ENCODE results near the gene MYL6.

MYL6 gene

GRCh38 chr12:56122637-56123036 is 35.5 kb upstream of the MYL6 start:
- POLR2A ChIA-PET, result interaction anchor here (0.6 kb wide), 1 partner anchor 337 kb away, joined by 4 read pairs; no protein-coding TSS in a partner anchor

GRCh38 chr12:56124133-56124532 is 34.0 kb upstream of the MYL6 start:
- ChIA-PET POLR2A (no interaction called here), CTCF (interaction anchor here (1.1 to 14.7 kb wide), 7 partner anchors 9 to 134 kb away, joined by 3 to 243 read pairs (median 4); partner anchors contain the start of genes ANKRD52, RNF41 and SMARCC2)
- TF ChIP-seq CTCF (IDR thresholded peaks at IDR 0.05; ENCODE audit: control extremely low read depth, extremely low read depth, low read depth, missing control alignments), result no peak
- no peak for DNase-seq (ENCODE audit: extremely low spot score)

More at GRCh38 chr12:56122637-56123036, 35.5 kb upstream of the MYL6 start:
- no peak for TF ChIP-seq CTCF (IDR thresholded peaks at IDR 0.05; ENCODE audit: control extremely low read depth, extremely low read depth, low read depth, missing control alignments)
- no peak for DNase-seq (ENCODE audit: extremely low spot score)
- CTCF ChIA-PET, result interaction anchor here (14.7 kb wide), 1 partner anchor 66 kb away, joined by 243 read pairs; the partner anchor contains the start of gene SMARCC2

- DNase-seq (ENCODE audit: extremely low spot score), result no peak
- POLR2A ChIA-PET, result interaction anchor here (4.0 kb wide), 1 partner anchor 9 kb away, joined by 49 read pairs; the partner anchor contains the start of genes RPL41 and ZC3H10
- no peak for TF ChIP-seq CTCF (IDR thresholded peaks at IDR 0.05; ENCODE audit: control extremely low read depth, extremely low read depth, low read depth, missing control alignments)
- CTCF ChIA-PET, result interaction anchor here (0.6 to 14.7 kb wide), 26 partner anchors 8 to 388 kb away, joined by 3 to 243 read pairs (median 4); partner anchors contain the start of genes ANKRD52, MYL6, PA2G4 and RNF41
Measured at GRCh38 chr12:56126732-56127239, 31.4 kb upstream of the MYL6 start.

- ChIA-PET CTCF (interaction anchor here (0.7 to 14.7 kb wide), 19 partner anchors 9 to 402 kb away, joined by 3 to 243 read pairs (median 4); partner anchors contain the start of genes CS, DGKA, MYL6 and SMARCC2), POLR2A (interaction anchor here (0.6 to 4.0 kb wide), 9 partner anchors 10 to 377 kb away, joined by 3 to 49 read pairs (median 4); partner anchors contain the start of genes PA2G4, RPL41, SMARCC2 and ZC3H10)
- DNase-seq (ENCODE audit: extremely low spot score), result no peak
- no peak for TF ChIP-seq CTCF (IDR thresholded peaks at IDR 0.05; ENCODE audit: control extremely low read depth, extremely low read depth, low read depth, missing control alignments)
Measured at GRCh38 chr12:56127485-56127887, 30.7 kb upstream of the MYL6 start.

- peak; percentile 97 for DNase-seq (ENCODE audit: extremely low spot score)
- CTCF ChIA-PET, result interaction anchor here (0.7 to 14.7 kb wide), 19 partner anchors 9 to 403 kb away, joined by 3 to 243 read pairs (median 4); partner anchors contain the start of genes CS, DGKA, MYL6 and SMARCC2
- POLR2A ChIA-PET, result interaction anchor here (0.6 to 4.0 kb wide), 11 partner anchors 11 to 376 kb away, joined by 3 to 49 read pairs (median 4); partner anchors contain the start of genes MYL6, PA2G4, RPL41 and SMARCC2
- TF ChIP-seq CTCF (IDR thresholded peaks at IDR 0.05; ENCODE audit: control extremely low read depth, extremely low read depth, low read depth, missing control alignments), result no peak
Measured at GRCh38 chr12:56127888-56128669, 30.1 kb upstream of the MYL6 start, which contains the start of gene ESYT1. TSS of gene ESYT1 (plus strand) at chr12:56128267. CDS start at chr12:56128320, 53 bp downstream.

GRCh38 chr12:56128670-56129205 is 29.4 kb upstream of the MYL6 start:
- ChIA-PET POLR2A (interaction anchor here (1.0 to 4.0 kb wide), 8 partner anchors 11 to 85 kb away, joined by 3 to 49 read pairs (median 6); partner anchors contain the start of genes MYL6, PA2G4, RPL41 and SMARCC2), CTCF (interaction anchor here (1.0 to 14.7 kb wide), 12 partner anchors 10 to 390 kb away, joined by 3 to 243 read pairs (median 4); partner anchors contain the start of genes SMARCC2 and ZC3H10)
- no peak for TF ChIP-seq CTCF (IDR thresholded peaks at IDR 0.05; ENCODE audit: control extremely low read depth, extremely low read depth, low read depth, missing control alignments)
- DNase-seq (ENCODE audit: extremely low spot score), result peak; percentile 25
